Hematopoietic multipotent progenitor cell (in vitro differentiated cells): ENCODE data around the gene TOP3B. TPM values are rescaled to one million over a fixed set of nuclear protein-coding genes. Genes with fewer than 3 reads are reported as not detected.
"Not testable (repeated sequence)": the region's sequence is repeated elsewhere in the genome, so short reads cannot be mapped to it uniquely, and the experiment has no call there.

Experiments
- DNase-seq, 3 donors: peaks; one replicate each; pipeline ENCODE4 v3.0.0-alpha.2; 2011 to 2015; ENCODE audit warnings: low read depth in 2 of 3, low spot score in 2 of 3
- total RNA-seq: library from RNA; depleted of rRNA; stranded (reverse); fragments of >200 nt; gene quantifications from one replicate; pipeline ENCODE4 v1.2.3, GENCODE V29; 2012

The TOP3B gene
- total RNA-seq, 1 donor, result 39.0 TPM

- DNase-seq, result peak in 1 of 3 donors; percentile 27
Measured at GRCh38 chr22:21947040-21948014, 35.3 kb downstream of the TOP3B start.

- no peak for DNase-seq
Measured at GRCh38 chr22:21946262-21946925, 36.2 kb downstream of the TOP3B start.

GRCh38 chr22:21945453-21946261, 36.9 kb downstream of the TOP3B start:
- no peak for DNase-seq

GRCh38 chr22:21944871-21945270, 37.7 kb downstream of the TOP3B start:
- peak in 1 of 3 donors; percentile 55 for DNase-seq

- DNase-seq, result no peak
Measured at GRCh38 chr22:21943571-21944448, 38.8 kb downstream of the TOP3B start.

- DNase-seq, result peak in 2 of 3 donors; percentile 89 to 92
Measured at GRCh38 chr22:21942407-21943343, 39.9 kb downstream of the TOP3B start.

GRCh38 chr22:21941921-21942320, 40.7 kb downstream of the TOP3B start:
- no peak for DNase-seq

GRCh38 chr22:21940521-21940920, 42.1 kb downstream of the TOP3B start:
- no peak for DNase-seq

GRCh38 chr22:21939935-21940334, 42.7 kb downstream of the TOP3B start:
- not testable (repeated sequence) for DNase-seq

GRCh38 chr22:21939461-21939913, 43.1 kb downstream of the TOP3B start:
- peak in 1 of 3 donors; percentile 37 for DNase-seq

GRCh38 chr22:21938906-21939305, 43.7 kb downstream of the TOP3B start:
- DNase-seq, result no peak

- DNase-seq, result peak; percentile 82 to 94 (median 91)
Measured at GRCh38 chr22:21938071-21938822, 44.3 kb downstream of the TOP3B start.

GRCh38 chr22:21937821-21938070, 44.8 kb downstream of the TOP3B start:
- no peak for DNase-seq

GRCh38 chr22:21937041-21937820, 45.4 kb downstream of the TOP3B start:
- no peak for DNase-seq

- DNase-seq, result peak in 2 of 3 donors; percentile 76 to 79
Measured at GRCh38 chr22:21936151-21936775, 46.3 kb downstream of the TOP3B start.

GRCh38 chr22:21933910-21934309, 48.7 kb downstream of the TOP3B start:
- DNase-seq, result no peak

GRCh38 chr22:21933413-21933812, 49.2 kb downstream of the TOP3B start:
- DNase-seq, result no peak
